ENCODE data around the gene LGALSL.

The LGALSL gene

GRCh38 chr2:64474121-64474571 is 20.2 kb downstream of the LGALSL start:
- no peak for DNase-seq

- no peak for DNase-seq
Observed at GRCh38 chr2:64474636-64475035, 20.7 kb downstream of the LGALSL start.

GRCh38 chr2:64477037-64477436 is 23.1 kb downstream of the LGALSL start:
- DNase-seq, result no peak

GRCh38 chr2:64477979-64478378 is 24.0 kb downstream of the LGALSL start:
- DNase-seq, result no peak

- peak; percentile 41 for DNase-seq
Observed at GRCh38 chr2:64478502-64479230, 24.7 kb downstream of the LGALSL start.

GRCh38 chr2:64479259-64480117 is 25.5 kb downstream of the LGALSL start:
- no peak for DNase-seq

- DNase-seq, result no peak
Observed at GRCh38 chr2:64481665-64482064, 27.7 kb downstream of the LGALSL start.

GRCh38 chr2:64482243-64482642 is 28.3 kb downstream of the LGALSL start:
- no peak for DNase-seq

GRCh38 chr2:64482765-64483504 is 29.0 kb downstream of the LGALSL start:
- DNase-seq, result no peak

- no peak for DNase-seq
Observed at GRCh38 chr2:64485331-64485730, 31.4 kb downstream of the LGALSL start.

GRCh38 chr2:64485961-64486360 is 32.0 kb downstream of the LGALSL start:
- DNase-seq, result no peak

GRCh38 chr2:64487256-64488049 is 33.5 kb downstream of the LGALSL start:
- DNase-seq, result no peak

- DNase-seq, result peak; percentile 93
Observed at GRCh38 chr2:64488050-64488974, 34.4 kb downstream of the LGALSL start.

- DNase-seq, result no peak
Observed at GRCh38 chr2:64489081-64489751, 35.3 kb downstream of the LGALSL start.

- DNase-seq, result no peak
Observed at GRCh38 chr2:64491426-64491825, 37.5 kb downstream of the LGALSL start.

GRCh38 chr2:64492272-64492671 is 38.3 kb downstream of the LGALSL start:
- DNase-seq, result no peak

GRCh38 chr2:64492821-64493220 is 38.9 kb downstream of the LGALSL start:
- DNase-seq, result no peak

GRCh38 chr2:64493788-64494187 is 39.8 kb downstream of the LGALSL start:
- no peak for DNase-seq

GRCh38 chr2:64498438-64498837 is 44.5 kb downstream of the LGALSL start:
- DNase-seq, result no peak

GRCh38 chr2:64500549-64500948 is 46.6 kb downstream of the LGALSL start:
- DNase-seq, result no peak

- DNase-seq, result no peak
Observed at GRCh38 chr2:64501946-64502345, 48.0 kb downstream of the LGALSL start.
